Heart right ventricle (tissue), 16 donors: Measurements from ENCODE around the gene SRGAP1. TPM values are rescaled to one million over a fixed set of nuclear protein-coding genes. Genes with fewer than 3 reads are reported as not detected.

ENCODE experiments used
- ATAC-seq, 8 donors: fragments of 200-7000 bp; cut with Tn5 transposase; one replicate each; pipeline ENCODE4 v1.9.1; 2020; ENCODE audit warnings: mild to moderate bottlenecking in 8 of 8, moderate library complexity in 8 of 8, moderate number of reproducible peaks in 1 of 8
- DNase-seq, 2 donors: peaks; one replicate each; pipeline ENCODE4 v3.0.0-alpha.2; 2020
- H3K27ac ChIP-seq, 10 donors: fragments of 200-600 bp; sonication (generic) in 2 of 10; one replicate each; pipeline versions ENCODE4 v1.5.0 to v1.8.0; 2020 to 2022; ENCODE audit warnings: mild to moderate bottlenecking in 3 of 10
- H3K27me3 ChIP-seq, 7 donors: fragments of 200-600 bp; one replicate each; pipeline ENCODE4 v1.8.0; 2021 to 2022; ENCODE audit warnings: mild to moderate bottlenecking in 2 of 7
- H3K36me3 ChIP-seq, 9 donors: fragments of 200-600 bp; sonication (generic) in 1 of 9; one replicate each; pipeline versions ENCODE4 v1.5.0 to v1.8.0; 2020 to 2022; ENCODE audit warnings: mild to moderate bottlenecking in 2 of 9
- H3K4me1 ChIP-seq, 9 donors: fragments of 200-600 bp; sonication (generic) in 1 of 9; one replicate each; pipeline versions ENCODE4 v1.5.0 to v1.8.0; 2020 to 2022; ENCODE audit warnings: mild to moderate bottlenecking in 4 of 9
- H3K4me3 ChIP-seq, 10 donors: fragments of 200-600 bp; sonication (generic) in 2 of 10; one replicate each; pipeline versions ENCODE4 v1.5.0 to v1.8.0; 2020 to 2022; ENCODE audit warnings: mild to moderate bottlenecking in 7 of 10, moderate library complexity in 2 of 10
- H3K9me3 ChIP-seq, 11 donors: fragments of 200-600 bp in 10 of 11; sonication (generic) in 2 of 11; one replicate each; pipeline versions ENCODE4 v1.5.0 to v1.8.0; 2013 to 2022; ENCODE audit warnings: mild to moderate bottlenecking in 2 of 11, control low read depth in 1 of 11, moderate library complexity in 1 of 11
- CTCF ChIP-seq, 9 donors: fragments of 200-600 bp; sonication (generic) in 2 of 9; IDR thresholded peaks; one replicate each; pipeline versions ENCODE4 v1.5.0 to v1.8.0; 2021 to 2022; ENCODE audit warnings: antibody characterized with exemption in 9 of 9, mild to moderate bottlenecking in 5 of 9, moderate library complexity in 1 of 9
- WGBS, 2 donors: extraction: QIAGEN DNeasy Blood & Tissue Kit; methylation state at CpG; one replicate each; pipeline ENCODE4 v1.1.7; 2013; ENCODE audit warnings: inconsistent platforms in 1 of 2; 5-methylcytosine and 5-hydroxymethylcytosine counted together
- intact Hi-C, 10 donors: fragments of 100-400 bp; cut with DNase I; formaldehyde crosslinking; loops; one replicate each; pipeline versions ENCODE4 v1.11.1 to v1.14.2; 2022
- polyA plus RNA-seq, 2 donors: library from polyadenylated mRNA; stranded (reverse); fragments of 200-250 nt; gene quantifications; one replicate each; pipeline ENCODE4 v1.2.3, GENCODE V29; 2013
- total RNA-seq, 10 donors: library from RNA; stranded (reverse); fragmentation: NEBNext Ultra II Directional in 3 of 10; extraction: Animal tissue kit (Norgen Biotek cat#: 25700) in 3 of 10; gene quantifications; one replicate each; pipeline versions ENCODE4 v1.2.1 to v1.2.4, GENCODE V29; 2021 to 2023
- donor health status: Arrhythmogenic right ventricular cardiomyopathy.
- donor health status: ischemic (EF 13 %, LVEDD 7.1; RV severe dilation, severe dysfunction).
- donor health status: healthy with polysubstance abuse.
- donor health status: DM: no; HTN: yes; CAD: no.
- donor health status: DM: no; HTN: no; CAD: no.
- donor health status: ischemic (EF 25% LVEDD 6.9; RV normal size, moderate dysfunction).
- donor health status: ischemic (EF 25% LVEDD 5.7; RV mildly dilated, moderate dysfunction).
- donor health status: healthy.
- donor health status: DM: yes; HTN: yes; CAD: no.
- donor health status: Ischemic cardiomyopathy.
- donor health status: ischemic (EF 35%, LVEDD 5.7; RV mildly dilated, moderate dysfunction).
- donor health status: nonischemic (EF 11% LVEDD 7.7; RV severe dilation, severe dysfunction).
- donor health status: DM: yes; HTN: yes; CAD: no.
- donor health status: PGD.
- donor health status: ischemic (EF 29% LVEDD 5.4; RV normal size, mild dysfunction).
- donor health status: nonischemic (EF 23%, LVEDD 6.1; RV moderate dilation, normal function).

The SRGAP1 gene
- total and polyA plus RNA-seq, 12 donors: 1.3 to 6.4 (median 3.6) TPM

- peaks cover 0 to 13% (median 4%) of the 10 kb centered on the region in 9 donors for H3K4me1 ChIP-seq
- no peaks in the 10 kb centered on the region for H3K36me3 ChIP-seq
- intact Hi-C loops: no loop called here
- H3K9me3 ChIP-seq: no peaks in the 10 kb centered on the region
- WGBS, 2 donors: 84 to 87% methylated on average over 3 of the region's 3 CpGs
- H3K27ac ChIP-seq: no peak overlapping the region
- H3K27me3 ChIP-seq: no peaks in the 10 kb centered on the region
- no peak for TF ChIP-seq CTCF (IDR thresholded peaks at IDR 0.05)
- no peak for DNase-seq
- no peak overlapping the region for H3K4me3 ChIP-seq
- ATAC-seq: no peak
These were observed 84.9 kb downstream of the SRGAP1 start for GRCh38 chr12:63929426-63929825.

GRCh38 chr12:63930971-63931370 is 86.5 kb downstream of the SRGAP1 start:
- intact Hi-C loops: no loop called here
- no peak for TF ChIP-seq CTCF (IDR thresholded peaks at IDR 0.05)
- Histone ChIP-seq H3K9me3 (no peaks in the 10 kb centered on the region), H3K4me1 (peaks cover 0 to 1% (median 0%) of the 10 kb centered on the region in 9 donors), H3K27me3 (no peaks in the 10 kb centered on the region), H3K27ac (no peak overlapping the region), H3K36me3 (no peaks in the 10 kb centered on the region), H3K4me3 (no peak overlapping the region)
- 81 to 82% methylated on average over 3 of the region's 3 CpGs for WGBS, 2 donors
- ATAC-seq: peak in 2 of 8 donors; percentile 22 to 63
- no peak for DNase-seq

GRCh38 chr12:63931703-63932102 is 87.2 kb downstream of the SRGAP1 start:
- Histone ChIP-seq H3K36me3 (no peaks in the 10 kb centered on the region), H3K4me1 (peaks cover 0 to 4% (median 0%) of the 10 kb centered on the region in 9 donors), H3K27ac (peak overlapping the region in 1 of 10 donors; percentile 7), H3K4me3 (no peak overlapping the region), H3K9me3 (no peaks in the 10 kb centered on the region), H3K27me3 (no peaks in the 10 kb centered on the region)
- DNase-seq (no peak), ATAC-seq (no peak)
- intact Hi-C loops: no loop called here
- WGBS, 2 donors: 75 to 77% methylated on average over 1 of the region's 1 CpG
- no peak for TF ChIP-seq CTCF (IDR thresholded peaks at IDR 0.05)

GRCh38 chr12:63934936-63935335 is 90.4 kb downstream of the SRGAP1 start:
- H3K36me3 ChIP-seq: no peaks in the 10 kb centered on the region
- DNase-seq: no peak
- peaks cover 0 to 26% (median 13%) of the 10 kb centered on the region in 9 donors for H3K4me1 ChIP-seq
- no peak overlapping the region for H3K27ac ChIP-seq
- 79 to 81% methylated on average over 7 of the region's 7 CpGs for WGBS, 2 donors
- ATAC-seq: no peak
- no peaks in the 10 kb centered on the region for H3K9me3 ChIP-seq
- TF ChIP-seq CTCF (IDR thresholded peaks at IDR 0.05): no peak
- no peaks in the 10 kb centered on the region for H3K27me3 ChIP-seq
- H3K4me3 ChIP-seq: no peak overlapping the region
- intact Hi-C loops: no loop called here
